ENCODE results near the gene VENTX.

The VENTX gene

GRCh38 chr10:133283931-133284330, 46.3 kb downstream of the VENTX start:
- no peak for DNase-seq (ENCODE audit: low read depth)
- no peak for TF ChIP-seq CTCF (conservative IDR thresholded peaks at IDR 0.05; ENCODE audit: low read length)
- H3K4me3 ChIP-seq (ENCODE audit: low read length), result no peak overlapping the region

GRCh38 chr10:133285217-133285616, 47.6 kb downstream of the VENTX start:
- no peak overlapping the region for H3K4me3 ChIP-seq (ENCODE audit: low read length)
- no peak for TF ChIP-seq CTCF (conservative IDR thresholded peaks at IDR 0.05; ENCODE audit: low read length)
- DNase-seq (ENCODE audit: low read depth), result no peak

GRCh38 chr10:133286366-133286765, 48.7 kb downstream of the VENTX start:
- TF ChIP-seq CTCF (conservative IDR thresholded peaks at IDR 0.05; ENCODE audit: low read length), result no peak
- DNase-seq (ENCODE audit: low read depth), result no peak
- H3K4me3 ChIP-seq (ENCODE audit: low read length), result no peak overlapping the region

- DNase-seq (ENCODE audit: low read depth), result no peak
- no peak for TF ChIP-seq CTCF (conservative IDR thresholded peaks at IDR 0.05; ENCODE audit: low read length)
- H3K4me3 ChIP-seq (ENCODE audit: low read length), result no peak overlapping the region
Measured at GRCh38 chr10:133287832-133288500, 50.3 kb downstream of the VENTX start.

- no peak for DNase-seq (ENCODE audit: low read depth)
- no peak for TF ChIP-seq CTCF (conservative IDR thresholded peaks at IDR 0.05; ENCODE audit: low read length)
- no peak overlapping the region for H3K4me3 ChIP-seq (ENCODE audit: low read length)
Measured at GRCh38 chr10:133289761-133290160, 52.1 kb downstream of the VENTX start.

All from AG10803 (cell line).